ENCODE data around the gene GRK2.
"Not testable (repeated sequence)": the region's sequence is repeated elsewhere in the genome, so short reads cannot be mapped to it uniquely, and the experiment has no call there.

Gene GRK2

GRCh38 chr11:67254798-67255197 lies 11.5 kb upstream of the GRK2 start:
- DNase-seq (ENCODE audit: low read depth): no peak

- DNase-seq (ENCODE audit: low read depth): no peak
These were observed 10.9 kb upstream of the GRK2 start for GRCh38 chr11:67255353-67255752.

GRCh38 chr11:67255864-67256263 lies 10.4 kb upstream of the GRK2 start:
- no peak for DNase-seq (ENCODE audit: low read depth)

- no peak for DNase-seq (ENCODE audit: low read depth)
These were observed 9.7 kb upstream of the GRK2 start for GRCh38 chr11:67256477-67257135.

GRCh38 chr11:67260406-67260805 lies 5.9 kb upstream of the GRK2 start:
- DNase-seq (ENCODE audit: low read depth): no peak

- not testable (repeated sequence) for DNase-seq (ENCODE audit: low read depth)
These were observed 5.2 kb upstream of the GRK2 start for GRCh38 chr11:67260885-67261639.

- DNase-seq (ENCODE audit: low read depth): no peak
These were observed 4.7 kb upstream of the GRK2 start for GRCh38 chr11:67261640-67261945.

- DNase-seq (ENCODE audit: low read depth): no peak
These were observed 4.2 kb upstream of the GRK2 start for GRCh38 chr11:67261946-67262681.

- peak; percentile 68 for DNase-seq (ENCODE audit: low read depth)
These were observed 3.3 kb upstream of the GRK2 start for GRCh38 chr11:67262731-67263675.

- no peak for DNase-seq (ENCODE audit: low read depth)
These were observed 2.0 kb upstream of the GRK2 start for GRCh38 chr11:67264260-67264659.

GRCh38 chr11:67264877-67265632 lies 1.2 kb upstream of the GRK2 start:
- no peak for DNase-seq (ENCODE audit: low read depth)

- peak; percentile 81 for DNase-seq (ENCODE audit: low read depth)
These were observed 432 bp upstream of the GRK2 start for GRCh38 chr11:67265633-67266448.

GRCh38 chr11:67267188-67268080 lies 1.2 kb downstream of the GRK2 start:
- DNase-seq (ENCODE audit: low read depth): no peak

GRCh38 chr11:67268081-67268961 lies 2.0 kb downstream of the GRK2 start:
- peak; percentile 68 for DNase-seq (ENCODE audit: low read depth)

GRCh38 chr11:67268962-67269268 lies 2.6 kb downstream of the GRK2 start:
- DNase-seq (ENCODE audit: low read depth): no peak

GRCh38 chr11:67269401-67270255 lies 3.4 kb downstream of the GRK2 start:
- no peak for DNase-seq (ENCODE audit: low read depth)
